ENCODE measurements around the gene SLC22A31.
"Not testable (repeated sequence)": the region's sequence is repeated elsewhere in the genome, so short reads cannot be mapped to it uniquely, and the experiment has no call there.

The SLC22A31 gene

GRCh38 chr16:89197633-89198416, 2.5 kb downstream of the SLC22A31 start:
- Histone ChIP-seq H3K9ac (ENCODE audit: low read length) (no peak overlapping the region), H3K4me3 (ENCODE audit: low read length) (no peak overlapping the region), H3K36me3 (ENCODE audit: control insufficient read depth, low read depth, low read length) (no peaks in the 10 kb centered on the region), H3K4me1 (ENCODE audit: control insufficient read depth, low read depth, low read length) (no peaks in the 10 kb centered on the region), H3K27me3 (ENCODE audit: control insufficient read depth, insufficient read depth, low read length) (peaks cover 35% of the 10 kb centered on the region), H3K27ac (ENCODE audit: low read length) (no peak overlapping the region), H3K9me3 (ENCODE audit: control insufficient read depth, low read depth, low read length) (no peaks in the 10 kb centered on the region)

GRCh38 chr16:89197033-89197632, 3.2 kb downstream of the SLC22A31 start:
- Histone ChIP-seq H3K9me3 (ENCODE audit: control insufficient read depth, low read depth, low read length) (no peaks in the 10 kb centered on the region), H3K9ac (ENCODE audit: low read length) (no peak overlapping the region), H3K27ac (ENCODE audit: low read length) (no peak overlapping the region), H3K27me3 (ENCODE audit: control insufficient read depth, insufficient read depth, low read length) (peaks cover 29% of the 10 kb centered on the region), H3K4me1 (ENCODE audit: control insufficient read depth, low read depth, low read length) (no peaks in the 10 kb centered on the region), H3K36me3 (ENCODE audit: control insufficient read depth, low read depth, low read length) (no peaks in the 10 kb centered on the region), H3K4me3 (ENCODE audit: low read length) (no peak overlapping the region)

GRCh38 chr16:89195521-89196171, 4.7 kb downstream of the SLC22A31 start:
- H3K4me3 ChIP-seq (ENCODE audit: low read length), result no peak overlapping the region
- H3K4me1 ChIP-seq (ENCODE audit: control insufficient read depth, low read depth, low read length), result no peaks in the 10 kb centered on the region
- no peaks in the 10 kb centered on the region for H3K36me3 ChIP-seq (ENCODE audit: control insufficient read depth, low read depth, low read length)
- no peak overlapping the region for H3K27ac ChIP-seq (ENCODE audit: low read length)
- peaks cover 30% of the 10 kb centered on the region for H3K27me3 ChIP-seq (ENCODE audit: control insufficient read depth, insufficient read depth, low read length)
- H3K9me3 ChIP-seq (ENCODE audit: control insufficient read depth, low read depth, low read length), result no peaks in the 10 kb centered on the region
- no peak overlapping the region for H3K9ac ChIP-seq (ENCODE audit: low read length)

GRCh38 chr16:89194340-89195311, 5.7 kb downstream of the SLC22A31 start:
- Histone ChIP-seq H3K27me3 (ENCODE audit: control insufficient read depth, insufficient read depth, low read length) (peaks cover 20% of the 10 kb centered on the region), H3K4me1 (ENCODE audit: control insufficient read depth, low read depth, low read length) (no peaks in the 10 kb centered on the region), H3K9ac (ENCODE audit: low read length) (no peak overlapping the region), H3K27ac (ENCODE audit: low read length) (no peak overlapping the region), H3K36me3 (ENCODE audit: control insufficient read depth, low read depth, low read length) (no peaks in the 10 kb centered on the region), H3K9me3 (ENCODE audit: control insufficient read depth, low read depth, low read length) (no peaks in the 10 kb centered on the region), H3K4me3 (ENCODE audit: low read length) (no peak overlapping the region)

- Histone ChIP-seq H3K9ac (ENCODE audit: low read length) (no peak overlapping the region), H3K4me1 (ENCODE audit: control insufficient read depth, low read depth, low read length) (no peaks in the 10 kb centered on the region), H3K4me3 (ENCODE audit: low read length) (no peak overlapping the region), H3K27ac (ENCODE audit: low read length) (no peak overlapping the region), H3K9me3 (ENCODE audit: control insufficient read depth, low read depth, low read length) (no peaks in the 10 kb centered on the region), H3K36me3 (ENCODE audit: control insufficient read depth, low read depth, low read length) (no peaks in the 10 kb centered on the region), H3K27me3 (ENCODE audit: control insufficient read depth, insufficient read depth, low read length) (peaks cover 16% of the 10 kb centered on the region)
Measured at GRCh38 chr16:89193576-89194293, 6.6 kb downstream of the SLC22A31 start.

GRCh38 chr16:89192956-89193575, 7.3 kb downstream of the SLC22A31 start:
- Histone ChIP-seq H3K27me3 (ENCODE audit: control insufficient read depth, insufficient read depth, low read length) (peaks cover 16% of the 10 kb centered on the region), H3K9me3 (ENCODE audit: control insufficient read depth, low read depth, low read length) (no peaks in the 10 kb centered on the region), H3K4me1 (ENCODE audit: control insufficient read depth, low read depth, low read length) (no peaks in the 10 kb centered on the region), H3K36me3 (ENCODE audit: control insufficient read depth, low read depth, low read length) (no peaks in the 10 kb centered on the region), H3K27ac (ENCODE audit: low read length) (no peak overlapping the region), H3K9ac (ENCODE audit: low read length) (no peak overlapping the region), H3K4me3 (ENCODE audit: low read length) (no peak overlapping the region)

- Histone ChIP-seq H3K4me3 (ENCODE audit: low read length) (peak overlapping the region; percentile 46), H3K27me3 (ENCODE audit: control insufficient read depth, insufficient read depth, low read length) (peaks cover 16% of the 10 kb centered on the region)
- H3K27ac ChIP-seq (ENCODE audit: low read length); H3K36me3 ChIP-seq (ENCODE audit: control insufficient read depth, low read depth, low read length); H3K9me3 ChIP-seq (ENCODE audit: control insufficient read depth, low read depth, low read length); H3K4me1 ChIP-seq (ENCODE audit: control insufficient read depth, low read depth, low read length); H3K9ac ChIP-seq (ENCODE audit: low read length): not testable (repeated sequence)
Measured at GRCh38 chr16:89192186-89192955, 8.0 kb downstream of the SLC22A31 start.

GRCh38 chr16:89191901-89192185, 8.5 kb downstream of the SLC22A31 start:
- Histone ChIP-seq H3K4me1 (ENCODE audit: control insufficient read depth, low read depth, low read length) (no peaks in the 10 kb centered on the region), H3K36me3 (ENCODE audit: control insufficient read depth, low read depth, low read length) (no peaks in the 10 kb centered on the region), H3K27me3 (ENCODE audit: control insufficient read depth, insufficient read depth, low read length) (peaks cover 16% of the 10 kb centered on the region), H3K4me3 (ENCODE audit: low read length) (peak overlapping the region; percentile 46), H3K9ac (ENCODE audit: low read length) (no peak overlapping the region), H3K9me3 (ENCODE audit: control insufficient read depth, low read depth, low read length) (no peaks in the 10 kb centered on the region), H3K27ac (ENCODE audit: low read length) (no peak overlapping the region)

- Histone ChIP-seq H3K27ac (ENCODE audit: low read length) (no peak overlapping the region), H3K36me3 (ENCODE audit: control insufficient read depth, low read depth, low read length) (no peaks in the 10 kb centered on the region), H3K4me3 (ENCODE audit: low read length) (no peak overlapping the region), H3K9ac (ENCODE audit: low read length) (no peak overlapping the region), H3K4me1 (ENCODE audit: control insufficient read depth, low read depth, low read length) (no peaks in the 10 kb centered on the region), H3K27me3 (ENCODE audit: control insufficient read depth, insufficient read depth, low read length) (peaks cover 16% of the 10 kb centered on the region), H3K9me3 (ENCODE audit: control insufficient read depth, low read depth, low read length) (no peaks in the 10 kb centered on the region)
Measured at GRCh38 chr16:89191033-89191900, 9.1 kb downstream of the SLC22A31 start.
